A673 (cell line): Measurements from ENCODE around the gene PIGQ.

Source experiments
- EZH2 ChIP-seq: fragments of 200-600 bp; sonication (generic); IDR thresholded peaks from 2 replicates; pipeline ENCODE4 v1.6.1; 2017; ENCODE audit warnings: borderline replicate concordance, low read depth, mild to moderate bottlenecking, mixed read lengths, antibody characterized with exemption, low read length; ENCODE audit not compliant: poor library complexity, severe bottlenecking
- TF ChIP-seq, protein P1 (sequence below): fragments of 300-800, 200-600 bp; sonication (generic); conservative IDR thresholded peaks from 2 replicates; pipeline ENCODE4 v1.5.1; 2017; ENCODE audit warnings: low read depth, mild to moderate bottlenecking, antibody characterized with exemption, low read length, moderate library complexity, mixed read lengths

DNA sequence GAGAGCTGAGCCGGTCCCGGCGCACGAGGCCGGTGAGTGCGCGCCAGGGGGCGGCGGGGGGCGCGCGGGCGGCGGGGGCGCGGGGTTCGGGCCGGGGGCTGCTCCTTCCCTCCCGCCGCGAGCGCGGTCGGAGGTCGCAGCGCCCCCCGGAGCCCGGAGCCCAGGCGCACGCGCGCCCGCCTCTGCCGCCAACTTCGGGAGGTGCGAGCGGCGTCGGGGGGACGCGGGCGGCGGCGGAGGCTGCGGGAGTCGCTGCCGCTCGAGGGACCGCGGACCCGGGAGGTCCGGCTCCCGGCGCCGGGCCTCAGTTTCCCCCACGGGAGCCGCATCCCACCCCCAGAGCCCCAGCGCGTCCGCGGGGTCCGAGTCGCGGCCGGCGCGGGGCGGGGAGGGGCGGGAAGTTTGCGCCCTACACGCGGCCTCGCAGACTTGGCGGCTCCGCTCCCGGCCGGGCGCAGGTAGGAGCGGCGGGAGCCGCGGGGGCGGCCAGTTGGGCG lies 9.5 kb upstream of the PIGQ start, which contains the start of gene PRR35:
- TF ChIP-seq, protein P1, sequence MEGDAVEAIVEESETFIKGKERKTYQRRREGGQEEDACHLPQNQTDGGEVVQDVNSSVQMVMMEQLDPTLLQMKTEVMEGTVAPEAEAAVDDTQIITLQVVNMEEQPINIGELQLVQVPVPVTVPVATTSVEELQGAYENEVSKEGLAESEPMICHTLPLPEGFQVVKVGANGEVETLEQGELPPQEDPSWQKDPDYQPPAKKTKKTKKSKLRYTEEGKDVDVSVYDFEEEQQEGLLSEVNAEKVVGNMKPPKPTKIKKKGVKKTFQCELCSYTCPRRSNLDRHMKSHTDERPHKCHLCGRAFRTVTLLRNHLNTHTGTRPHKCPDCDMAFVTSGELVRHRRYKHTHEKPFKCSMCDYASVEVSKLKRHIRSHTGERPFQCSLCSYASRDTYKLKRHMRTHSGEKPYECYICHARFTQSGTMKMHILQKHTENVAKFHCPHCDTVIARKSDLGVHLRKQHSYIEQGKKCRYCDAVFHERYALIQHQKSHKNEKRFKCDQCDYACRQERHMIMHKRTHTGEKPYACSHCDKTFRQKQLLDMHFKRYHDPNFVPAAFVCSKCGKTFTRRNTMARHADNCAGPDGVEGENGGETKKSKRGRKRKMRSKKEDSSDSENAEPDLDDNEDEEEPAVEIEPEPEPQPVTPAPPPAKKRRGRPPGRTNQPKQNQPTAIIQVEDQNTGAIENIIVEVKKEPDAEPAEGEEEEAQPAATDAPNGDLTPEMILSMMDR: no peak
- TF ChIP-seq EZH2: no peak
